ELF-1 (cell line): ENCODE measurements around the gene PHACTR1.
A peak's percentile ranks its signal among the peaks of the same experiment; 100 is the strongest.

Experiments
- DNase-seq: peaks from one replicate; pipeline ENCODE4 v3.0.0-alpha.2; 2016; ENCODE audit warnings: low read depth, low spot score

PHACTR1 gene

GRCh38 chr6:13188306-13188705, 471.7 kb downstream of the PHACTR1 start:
- DNase-seq, result no peak

GRCh38 chr6:13189710-13190109, 473.1 kb downstream of the PHACTR1 start:
- no peak for DNase-seq

GRCh38 chr6:13190376-13190775, 473.8 kb downstream of the PHACTR1 start:
- DNase-seq, result no peak

GRCh38 chr6:13191461-13191860, 474.9 kb downstream of the PHACTR1 start:
- no peak for DNase-seq

- peak; percentile 40 for DNase-seq
These were observed 478.3 kb downstream of the PHACTR1 start for GRCh38 chr6:13194852-13195251.

GRCh38 chr6:13195803-13196202, 479.2 kb downstream of the PHACTR1 start:
- DNase-seq, result no peak

GRCh38 chr6:13198168-13198567, 481.6 kb downstream of the PHACTR1 start:
- DNase-seq, result no peak

- DNase-seq, result no peak
These were observed 484.8 kb downstream of the PHACTR1 start for GRCh38 chr6:13201336-13201735.

GRCh38 chr6:13203145-13203544, 486.6 kb downstream of the PHACTR1 start:
- no peak for DNase-seq

GRCh38 chr6:13205106-13205505, 488.5 kb downstream of the PHACTR1 start:
- no peak for DNase-seq

GRCh38 chr6:13212096-13212495, 495.5 kb downstream of the PHACTR1 start:
- DNase-seq, result no peak

- no peak for DNase-seq
These were observed 496.0 kb downstream of the PHACTR1 start for GRCh38 chr6:13212538-13212937.

- DNase-seq, result no peak
These were observed 498.8 kb downstream of the PHACTR1 start for GRCh38 chr6:13215390-13215789.

- DNase-seq, result no peak
These were observed 499.9 kb downstream of the PHACTR1 start for GRCh38 chr6:13216236-13217014.

- no peak for DNase-seq
These were observed 500.8 kb downstream of the PHACTR1 start for GRCh38 chr6:13217206-13217905.

- DNase-seq, result no peak
These were observed 503.7 kb downstream of the PHACTR1 start for GRCh38 chr6:13220266-13220665.

- DNase-seq, result no peak
These were observed 505.5 kb downstream of the PHACTR1 start for GRCh38 chr6:13222048-13222447.

GRCh38 chr6:13226071-13226470, 509.5 kb downstream of the PHACTR1 start:
- no peak for DNase-seq

GRCh38 chr6:13228264-13229204, 512.0 kb downstream of the PHACTR1 start:
- DNase-seq, result no peak

- DNase-seq, result peak; percentile 16
These were observed 512.9 kb downstream of the PHACTR1 start for GRCh38 chr6:13229205-13230085.

GRCh38 chr6:13233106-13233505, 516.5 kb downstream of the PHACTR1 start:
- DNase-seq, result no peak
